Ramos (cell line): ENCODE measurements around the gene TNK2.
"Not testable (repeated sequence)": the region's sequence is repeated elsewhere in the genome, so short reads cannot be mapped to it uniquely, and the experiment has no call there.

ENCODE experiments used
- in situ Hi-C: fragments of 300-500 bp; cut with MboI; formaldehyde crosslinking; loops from one replicate; pipeline ENCODE4 v1.14.3; 2022; ENCODE audit warnings: low sequenced_read_pairs; ENCODE audit not compliant: unreplicated experiment

The TNK2 gene

GRCh38 chr3:195907934-195908693 is at the start of gene TNK2:
TSS of gene TNK2 (minus strand) at chr3:195908551. CDS start at chr3:195888588, 19,963 bp downstream.
- in situ Hi-C loops = no loop called here

- in situ Hi-C loops = no loop called here
Observed at GRCh38 chr3:195956577-195956976, 48.2 kb upstream of the TNK2 start.

- in situ Hi-C loops = not testable (repeated sequence)
Observed at GRCh38 chr3:195955416-195955841, 47.1 kb upstream of the TNK2 start.

- in situ Hi-C loops = not testable (repeated sequence)
Observed at GRCh38 chr3:195954752-195955119, 46.4 kb upstream of the TNK2 start.

- in situ Hi-C loops = not testable (repeated sequence)
Observed at GRCh38 chr3:195954052-195954751, 45.9 kb upstream of the TNK2 start.

GRCh38 chr3:195952590-195952989 is 44.2 kb upstream of the TNK2 start:
- in situ Hi-C loops = not testable (repeated sequence)

GRCh38 chr3:195951443-195952177 is 43.3 kb upstream of the TNK2 start:
- in situ Hi-C loops = not testable (repeated sequence)

GRCh38 chr3:195950731-195951130 is 42.4 kb upstream of the TNK2 start:
- in situ Hi-C loops = not testable (repeated sequence)

- in situ Hi-C loops = not testable (repeated sequence)
Observed at GRCh38 chr3:195950164-195950563, 41.8 kb upstream of the TNK2 start.

GRCh38 chr3:195946910-195947699 is 38.8 kb upstream of the TNK2 start:
- in situ Hi-C loops = not testable (repeated sequence)

- in situ Hi-C loops = not testable (repeated sequence)
Observed at GRCh38 chr3:195941265-195941815, 33.0 kb upstream of the TNK2 start.

GRCh38 chr3:195940806-195941205 is 32.5 kb upstream of the TNK2 start:
- in situ Hi-C loops = not testable (repeated sequence)

GRCh38 chr3:195939526-195940470 is 31.4 kb upstream of the TNK2 start:
- in situ Hi-C loops = not testable (repeated sequence)

- in situ Hi-C loops = not testable (repeated sequence)
Observed at GRCh38 chr3:195933044-195933430, 24.7 kb upstream of the TNK2 start.

- in situ Hi-C loops = no loop called here
Observed at GRCh38 chr3:195932418-195933043, 24.2 kb upstream of the TNK2 start.

GRCh38 chr3:195931582-195932273 is 23.4 kb upstream of the TNK2 start:
- in situ Hi-C loops = no loop called here

- in situ Hi-C loops = loop anchor here (10.0 kb wide), 1 partner anchor 185 kb away; no protein-coding TSS in a partner anchor
Observed at GRCh38 chr3:195929452-195929851, 21.1 kb upstream of the TNK2 start.
